Lower leg skin (tissue), 4 donors: ENCODE measurements around the gene PKD1. TPM values are rescaled to one million over a fixed set of nuclear protein-coding genes. Genes with fewer than 3 reads are reported as not detected.

Source experiments
- DNase-seq, 2 donors: peaks; one replicate each; pipeline ENCODE4 v3.0.0-alpha.2; 2019; ENCODE audit warnings: low spot score in 2 of 2
- H3K4me3 ChIP-seq: fragments of 200-600 bp; sonication (generic); 2 replicates; pipeline ENCODE4 v1.5.1; 2017; ENCODE audit warnings: mild to moderate bottlenecking, low read depth; ENCODE audit not compliant: poor library complexity, severe bottlenecking
- POLR2A ChIP-seq, 2 donors: fragments of 450-650 bp; IDR thresholded peaks; one replicate each; pipeline ENCODE4 v1.6.1; 2016 to 2017; ENCODE audit warnings: antibody characterized with exemption in 2 of 2, mild to moderate bottlenecking in 1 of 2, moderate library complexity in 1 of 2
- WGBS, 2 donors: methylation state at CpG; one replicate each; pipeline ENCODE4 v1.1.5; 2018; 5-methylcytosine and 5-hydroxymethylcytosine counted together
- intact Hi-C: fragments of 100-400 bp; cut with DNase I; formaldehyde crosslinking; loops from one replicate; pipeline ENCODE4 v1.15.0; 2023; ENCODE audit warnings: low total_unique reads
- total RNA-seq, 4 donors: library from RNA; depleted of rRNA; stranded (reverse); fragments of >200 nt; gene quantifications; one replicate each; pipeline ENCODE4 v1.1.0, GENCODE V29; 2016
- TF ChIP-seq, protein P1 (sequence below), 3 donors: fragments of 450-650 bp; IDR thresholded peaks; one replicate each; pipeline ENCODE4 v1.5.1; 2016; ENCODE audit warnings: antibody characterized with exemption in 3 of 3, mild to moderate bottlenecking in 3 of 3, moderate library complexity in 2 of 3

PKD1 gene
- total RNA-seq, 4 donors from 2014 or later, result 125 to 266 (median 192) TPM

DNA sequence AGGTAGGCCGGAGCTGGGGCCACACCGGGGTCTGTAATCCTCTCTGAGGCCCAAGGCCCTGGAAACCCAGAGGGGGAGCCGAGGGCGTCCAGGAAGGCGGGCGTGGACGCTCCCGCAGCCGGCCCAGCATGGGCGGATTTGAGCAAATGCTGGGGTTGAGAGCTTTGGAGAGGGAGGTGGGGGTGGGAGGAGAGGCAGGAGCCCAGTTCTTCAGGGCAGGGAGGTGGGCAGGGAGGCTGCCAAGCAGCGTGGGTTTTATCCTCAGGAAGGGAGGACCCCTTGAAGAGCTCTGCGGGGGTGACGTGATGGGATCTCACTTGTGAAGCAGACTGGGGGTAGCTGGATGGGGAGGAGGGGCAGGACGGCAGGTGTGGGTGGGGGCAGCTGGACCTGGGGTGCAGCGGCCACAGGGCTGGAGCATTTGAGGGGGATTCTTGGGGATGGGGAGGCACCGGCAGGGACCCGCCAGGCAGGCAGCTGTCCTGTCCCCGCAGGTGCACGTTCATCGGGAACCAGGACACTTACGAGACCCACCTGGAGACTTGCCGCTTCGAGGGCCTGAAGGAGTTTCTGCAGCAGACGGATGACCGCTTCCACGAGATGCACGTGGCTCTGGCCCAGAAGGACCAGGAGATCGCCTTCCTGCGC lies 37.1 kb upstream of the PKD1 start:
- DNase-seq, result no peak
- 92 to 93% methylated on average over 29 of the region's 29 CpGs for WGBS, 2 donors
- no peak overlapping the region for H3K4me3 ChIP-seq
- TF ChIP-seq, protein P1, sequence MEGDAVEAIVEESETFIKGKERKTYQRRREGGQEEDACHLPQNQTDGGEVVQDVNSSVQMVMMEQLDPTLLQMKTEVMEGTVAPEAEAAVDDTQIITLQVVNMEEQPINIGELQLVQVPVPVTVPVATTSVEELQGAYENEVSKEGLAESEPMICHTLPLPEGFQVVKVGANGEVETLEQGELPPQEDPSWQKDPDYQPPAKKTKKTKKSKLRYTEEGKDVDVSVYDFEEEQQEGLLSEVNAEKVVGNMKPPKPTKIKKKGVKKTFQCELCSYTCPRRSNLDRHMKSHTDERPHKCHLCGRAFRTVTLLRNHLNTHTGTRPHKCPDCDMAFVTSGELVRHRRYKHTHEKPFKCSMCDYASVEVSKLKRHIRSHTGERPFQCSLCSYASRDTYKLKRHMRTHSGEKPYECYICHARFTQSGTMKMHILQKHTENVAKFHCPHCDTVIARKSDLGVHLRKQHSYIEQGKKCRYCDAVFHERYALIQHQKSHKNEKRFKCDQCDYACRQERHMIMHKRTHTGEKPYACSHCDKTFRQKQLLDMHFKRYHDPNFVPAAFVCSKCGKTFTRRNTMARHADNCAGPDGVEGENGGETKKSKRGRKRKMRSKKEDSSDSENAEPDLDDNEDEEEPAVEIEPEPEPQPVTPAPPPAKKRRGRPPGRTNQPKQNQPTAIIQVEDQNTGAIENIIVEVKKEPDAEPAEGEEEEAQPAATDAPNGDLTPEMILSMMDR (IDR thresholded peaks at IDR 0.05), result no peak
- no peak for TF ChIP-seq POLR2A (IDR thresholded peaks at IDR 0.05)
- intact Hi-C loops, result no loop called here

GRCh38 chr16:2171601-2172178 lies 36.0 kb upstream of the PKD1 start:
- DNase-seq, result no peak
- H3K4me3 ChIP-seq, result no peak overlapping the region
- intact Hi-C loops, result no loop called here
- 95% methylated on average over 19 to 21 of the region's 28 CpGs for WGBS, 2 donors
- TF ChIP-seq, protein P1 (IDR thresholded peaks at IDR 0.05), result no peak
- no peak for TF ChIP-seq POLR2A (IDR thresholded peaks at IDR 0.05)

GRCh38 chr16:2170587-2171435 lies 35.1 kb upstream of the PKD1 start:
- no peak for DNase-seq
- intact Hi-C loops, result no loop called here
- TF ChIP-seq, protein P1 (IDR thresholded peaks at IDR 0.05), result no peak
- TF ChIP-seq POLR2A (IDR thresholded peaks at IDR 0.05), result no peak
- WGBS, 2 donors, result 87 to 94% methylated on average over 34 to 37 of the region's 47 CpGs
- H3K4me3 ChIP-seq, result no peak overlapping the region

- WGBS, 2 donors, result 67 to 90% methylated on average over 6 to 15 of the region's 18 CpGs
- TF ChIP-seq POLR2A (IDR thresholded peaks at IDR 0.05), result no peak
- TF ChIP-seq, protein P1 (IDR thresholded peaks at IDR 0.05), result no peak
- intact Hi-C loops, result no loop called here
- H3K4me3 ChIP-seq, result no peak overlapping the region
- no peak for DNase-seq
Measured at GRCh38 chr16:2170080-2170479, 34.4 kb upstream of the PKD1 start.

DNA sequence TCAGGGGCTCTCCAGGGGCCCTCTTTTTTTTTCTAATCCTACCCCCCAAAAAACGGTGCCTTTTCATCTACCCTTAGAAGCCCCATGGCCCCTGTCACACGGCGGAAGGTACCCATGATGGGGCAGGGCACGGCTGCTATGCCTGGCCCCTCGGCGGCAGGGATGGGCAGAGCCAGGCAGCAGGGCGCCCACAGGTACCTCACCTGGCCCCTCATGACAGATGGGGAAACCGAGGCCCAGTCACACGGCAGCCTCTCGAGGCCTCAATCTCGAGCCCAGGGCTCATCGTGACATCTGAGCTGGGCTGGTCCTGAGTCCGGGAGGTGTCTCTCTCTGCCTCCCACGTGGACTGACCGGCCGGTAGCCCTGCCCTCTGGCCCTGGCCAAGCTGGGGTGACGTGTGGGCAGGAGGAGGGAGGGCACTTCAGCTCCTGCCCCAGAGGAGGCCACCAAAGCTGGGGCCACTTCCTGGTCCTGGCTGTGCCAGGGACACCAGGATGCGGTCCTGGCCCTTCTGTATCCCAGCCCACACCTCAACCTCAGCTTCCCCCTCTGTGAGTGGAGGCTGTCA lies 31.5 kb upstream of the PKD1 start:
- H3K4me3 ChIP-seq, result no peak overlapping the region
- intact Hi-C loops, result no loop called here
- no peak for TF ChIP-seq POLR2A (IDR thresholded peaks at IDR 0.05)
- TF ChIP-seq, protein P1 (IDR thresholded peaks at IDR 0.05), result no peak
- no peak for DNase-seq
- WGBS, 2 donors, result 91 to 94% methylated on average over 12 to 18 of the region's 18 CpGs
